Vagina (tissue), 2 donors: Measurements from ENCODE around the gene ATP8A2.

Source experiments
- CTCF ChIP-seq, 3 experiments: fragments of 450-650 bp in 2 of 3; fragments of 200-600 bp in 1 of 3; sonication (generic) in 1 of 3; IDR thresholded peaks; one replicate each; pipeline ENCODE4 v1.5.1; 2017 to 2019; ENCODE audit warnings: antibody characterized with exemption in 3 of 3, mild to moderate bottlenecking in 2 of 3, moderate library complexity in 2 of 3
- POLR2A ChIP-seq, 2 donors: fragments of 450-650 bp; IDR thresholded peaks; one replicate each; pipeline ENCODE4 v1.6.1; 2017; ENCODE audit warnings: antibody characterized with exemption in 2 of 2, mild to moderate bottlenecking in 2 of 2, moderate library complexity in 2 of 2
- POLR2AphosphoS5 ChIP-seq, 2 donors: sonication (generic); formaldehyde crosslinking; IDR thresholded peaks; one replicate each; pipeline ENCODE4 v1.9.0; 2017; ENCODE audit warnings: antibody characterized with exemption in 2 of 2, mild to moderate bottlenecking in 2 of 2, low read depth in 1 of 2; ENCODE audit not compliant: insufficient read depth in 1 of 2

GRCh38 chr13:26019251-26019650 is 647.5 kb downstream of the ATP8A2 start:
- TF ChIP-seq CTCF (IDR thresholded peaks at IDR 0.05) (no peak), POLR2A (IDR thresholded peaks at IDR 0.05) (no peak), POLR2AphosphoS5 (IDR thresholded peaks at IDR 0.05; ENCODE audit: insufficient read depth in 1 of 2, low read depth in 1 of 2) (no peak)
